ENCODE data around the gene CATSPERB.

DNA sequence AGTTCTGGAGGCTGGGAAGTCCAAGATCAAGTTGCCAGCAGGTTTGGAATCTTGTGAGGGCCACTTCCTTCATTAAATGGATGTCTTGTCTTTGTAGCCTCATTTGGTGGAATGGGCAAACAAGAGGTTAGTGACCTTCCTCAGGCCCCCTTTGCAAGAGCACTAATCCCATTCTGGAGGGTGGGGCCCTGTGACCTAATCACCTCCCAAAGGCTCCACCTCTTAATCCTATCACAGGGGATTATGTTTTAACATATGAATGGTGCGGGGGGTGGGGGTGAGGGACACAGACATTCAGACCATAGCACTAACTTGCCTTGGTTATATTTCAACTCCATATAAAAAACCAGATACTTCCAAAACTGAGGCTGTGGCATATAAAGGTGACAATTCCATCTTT lies 161.9 kb downstream of the CATSPERB start:
- TF ChIP-seq RAD21 (IDR thresholded peaks at IDR 0.05 in 1 of 2, conservative IDR thresholded peaks at IDR 0.05 in 1 of 2; ENCODE audit: low read depth in 2 of 2, low read length in 2 of 2) (no peak), BRCA1 (IDR thresholded peaks at IDR 0.05; ENCODE audit: low read depth, low read length) (no peak), TAF1 (IDR thresholded peaks at IDR 0.05; ENCODE audit: low read depth, low read length) (no peak)
- TF ChIP-seq, protein P1, sequence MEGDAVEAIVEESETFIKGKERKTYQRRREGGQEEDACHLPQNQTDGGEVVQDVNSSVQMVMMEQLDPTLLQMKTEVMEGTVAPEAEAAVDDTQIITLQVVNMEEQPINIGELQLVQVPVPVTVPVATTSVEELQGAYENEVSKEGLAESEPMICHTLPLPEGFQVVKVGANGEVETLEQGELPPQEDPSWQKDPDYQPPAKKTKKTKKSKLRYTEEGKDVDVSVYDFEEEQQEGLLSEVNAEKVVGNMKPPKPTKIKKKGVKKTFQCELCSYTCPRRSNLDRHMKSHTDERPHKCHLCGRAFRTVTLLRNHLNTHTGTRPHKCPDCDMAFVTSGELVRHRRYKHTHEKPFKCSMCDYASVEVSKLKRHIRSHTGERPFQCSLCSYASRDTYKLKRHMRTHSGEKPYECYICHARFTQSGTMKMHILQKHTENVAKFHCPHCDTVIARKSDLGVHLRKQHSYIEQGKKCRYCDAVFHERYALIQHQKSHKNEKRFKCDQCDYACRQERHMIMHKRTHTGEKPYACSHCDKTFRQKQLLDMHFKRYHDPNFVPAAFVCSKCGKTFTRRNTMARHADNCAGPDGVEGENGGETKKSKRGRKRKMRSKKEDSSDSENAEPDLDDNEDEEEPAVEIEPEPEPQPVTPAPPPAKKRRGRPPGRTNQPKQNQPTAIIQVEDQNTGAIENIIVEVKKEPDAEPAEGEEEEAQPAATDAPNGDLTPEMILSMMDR (IDR thresholded peaks at IDR 0.05; ENCODE audit: control extremely low read depth in 1 of 3, insufficient read depth in 1 of 3, low read depth in 1 of 3, low read length in 3 of 3) = no peak

Measured in H1 (cell line).